ENCODE results near the gene CXCL14.

- TF ChIP-seq, protein P1, sequence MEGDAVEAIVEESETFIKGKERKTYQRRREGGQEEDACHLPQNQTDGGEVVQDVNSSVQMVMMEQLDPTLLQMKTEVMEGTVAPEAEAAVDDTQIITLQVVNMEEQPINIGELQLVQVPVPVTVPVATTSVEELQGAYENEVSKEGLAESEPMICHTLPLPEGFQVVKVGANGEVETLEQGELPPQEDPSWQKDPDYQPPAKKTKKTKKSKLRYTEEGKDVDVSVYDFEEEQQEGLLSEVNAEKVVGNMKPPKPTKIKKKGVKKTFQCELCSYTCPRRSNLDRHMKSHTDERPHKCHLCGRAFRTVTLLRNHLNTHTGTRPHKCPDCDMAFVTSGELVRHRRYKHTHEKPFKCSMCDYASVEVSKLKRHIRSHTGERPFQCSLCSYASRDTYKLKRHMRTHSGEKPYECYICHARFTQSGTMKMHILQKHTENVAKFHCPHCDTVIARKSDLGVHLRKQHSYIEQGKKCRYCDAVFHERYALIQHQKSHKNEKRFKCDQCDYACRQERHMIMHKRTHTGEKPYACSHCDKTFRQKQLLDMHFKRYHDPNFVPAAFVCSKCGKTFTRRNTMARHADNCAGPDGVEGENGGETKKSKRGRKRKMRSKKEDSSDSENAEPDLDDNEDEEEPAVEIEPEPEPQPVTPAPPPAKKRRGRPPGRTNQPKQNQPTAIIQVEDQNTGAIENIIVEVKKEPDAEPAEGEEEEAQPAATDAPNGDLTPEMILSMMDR (IDR thresholded peaks at IDR 0.05), result no peak
- no peak for TF ChIP-seq POLR2AphosphoS5 (IDR thresholded peaks at IDR 0.05; ENCODE audit: low read depth, low read length)
Observed at GRCh38 chr5:135582099-135582781, 3.4 kb upstream of the CXCL14 start.

Data from Panc1 (cell line).